Sciatic nerve (tissue), 2 donors: Measurements from ENCODE around the gene TMEM120B. TPM values are rescaled to one million over a fixed set of nuclear protein-coding genes. Genes with fewer than 3 reads are reported as not detected.
"Not testable (repeated sequence)": the region's sequence is repeated elsewhere in the genome, so short reads cannot be mapped to it uniquely, and the experiment has no call there.

Experiments
- ATAC-seq: fragments of 200-7000 bp; cut with Tn5 transposase; one replicate; pipeline ENCODE4 v1.9.1; 2020; ENCODE audit warnings: mild to moderate bottlenecking, moderate library complexity
- DNase-seq: peaks from one replicate; pipeline ENCODE4 v3.0.0-alpha.2; 2020; ENCODE audit warnings: low spot score
- intact Hi-C: fragments of 100-400 bp; cut with DNase I; formaldehyde crosslinking; loops from one replicate; pipeline ENCODE4 v1.14.2; 2022
- total RNA-seq: library from RNA; stranded (reverse); fragmentation: NEBNext Ultra II Directional; extraction: Animal tissue kit (Norgen Biotek cat#: 25700); gene quantifications from one replicate; pipeline ENCODE4 v1.2.1, GENCODE V29; 2021
- donor health status: DM: no; HTN: no; CAD: no.
- donor health status: DM: no; HTN: no; CAD: no.

Gene TMEM120B
- total RNA-seq, 1 donor from 2014 or later = 20.6 TPM

GRCh38 chr12:121784460-121784859, 71.9 kb downstream of the TMEM120B start:
- ATAC-seq (no peak), DNase-seq (no peak)
- intact Hi-C loops = no loop called here

- ATAC-seq (no peak), DNase-seq (peak; percentile 60)
- intact Hi-C loops = no loop called here
Observed at GRCh38 chr12:121786440-121786825, 73.9 kb downstream of the TMEM120B start.

- intact Hi-C loops = no loop called here
- no peak for ATAC-seq
Observed at GRCh38 chr12:121787063-121788025, 74.8 kb downstream of the TMEM120B start.

GRCh38 chr12:121788176-121788818, 75.7 kb downstream of the TMEM120B start:
- intact Hi-C loops = no loop called here
- ATAC-seq = no peak
- no peak for DNase-seq

More at GRCh38 chr12:121787063-121788025, 74.8 kb downstream of the TMEM120B start:
- DNase-seq = no peak

GRCh38 chr12:121789233-121789781, 76.8 kb downstream of the TMEM120B start:
- DNase-seq (no peak), ATAC-seq (peak; percentile 18)
- intact Hi-C loops = no loop called here

GRCh38 chr12:121789800-121790728, 77.5 kb downstream of the TMEM120B start:
- ATAC-seq (peak; percentile 14), DNase-seq (peak; percentile 78)
- intact Hi-C loops = loop anchor here (10.0 kb wide), 1 partner anchor 95 kb away; the partner anchor contains the start of gene PSMD9

GRCh38 chr12:121790785-121791184, 78.2 kb downstream of the TMEM120B start:
- not testable (repeated sequence) for ATAC-seq, DNase-seq
- intact Hi-C loops = loop anchor here (10.0 kb wide), 1 partner anchor 94 kb away; the partner anchor contains the start of gene PSMD9

- intact Hi-C loops = loop anchor here (10.0 kb wide), 1 partner anchor 93 kb away; the partner anchor contains the start of gene PSMD9
- ATAC-seq (no peak), DNase-seq (no peak)
Observed at GRCh38 chr12:121791671-121792551, 79.4 kb downstream of the TMEM120B start.

GRCh38 chr12:121792607-121793439, 80.3 kb downstream of the TMEM120B start:
- DNase-seq (peak; percentile 65), ATAC-seq (no peak)
- intact Hi-C loops = loop anchor here (10.0 kb wide), 1 partner anchor 92 kb away; the partner anchor contains the start of gene PSMD9

GRCh38 chr12:121793440-121793837, 80.9 kb downstream of the TMEM120B start, which contains the start of gene RHOF:
Gene RHOF, minus strand, starts transcription at chr12:121793688. Its CDS starts 55 bp downstream, at chr12:121793633.
- no peak for ATAC-seq
- DNase-seq = no peak
- intact Hi-C loops = loop anchor here (10.0 kb wide), 1 partner anchor 91 kb away; the partner anchor contains the start of gene PSMD9

- peak; percentile 95 for DNase-seq
- peak; percentile 81 for ATAC-seq
- intact Hi-C loops = loop anchor here (10.0 kb wide), 1 partner anchor 91 kb away; the partner anchor contains the start of gene PSMD9
Observed at GRCh38 chr12:121793838-121794533, 81.4 kb downstream of the TMEM120B start.

- ATAC-seq = peak; percentile 5
- no peak for DNase-seq
- intact Hi-C loops = loop anchor here (10.0 kb wide), 1 partner anchor 90 kb away; the partner anchor contains the start of gene PSMD9
Observed at GRCh38 chr12:121794534-121795033, 82.0 kb downstream of the TMEM120B start.

GRCh38 chr12:121795034-121795968, 82.7 kb downstream of the TMEM120B start:
- intact Hi-C loops = loop anchor here (10.0 kb wide), 1 partner anchor 90 kb away; the partner anchor contains the start of gene PSMD9
- ATAC-seq (peak; percentile 69), DNase-seq (peak; percentile 94)
